AG09309 (cell line): ENCODE measurements around the gene CLMP.
A peak's percentile ranks its signal among the peaks of the same experiment; 100 is the strongest.

ENCODE experiments used
- DNase-seq: peaks from one replicate; pipeline ENCODE4 v3.0.0-alpha.2; 2010; ENCODE audit warnings: low read depth
- H3K4me3 ChIP-seq: 2 replicates; pipeline ENCODE4 v1.5.1; 2011; ENCODE audit warnings: mild to moderate bottlenecking, low read depth, low read length, moderate library complexity; ENCODE audit not compliant: control insufficient read depth
- TF ChIP-seq, protein P1 (sequence below): IDR thresholded peaks from 2 replicates; pipeline ENCODE4 v1.5.1; 2011; ENCODE audit warnings: mild to moderate bottlenecking, low read depth, low read length, inconsistent platforms; ENCODE audit not compliant: insufficient read depth, control insufficient read depth; ENCODE audit errors: missing control alignments

The CLMP gene

DNA sequence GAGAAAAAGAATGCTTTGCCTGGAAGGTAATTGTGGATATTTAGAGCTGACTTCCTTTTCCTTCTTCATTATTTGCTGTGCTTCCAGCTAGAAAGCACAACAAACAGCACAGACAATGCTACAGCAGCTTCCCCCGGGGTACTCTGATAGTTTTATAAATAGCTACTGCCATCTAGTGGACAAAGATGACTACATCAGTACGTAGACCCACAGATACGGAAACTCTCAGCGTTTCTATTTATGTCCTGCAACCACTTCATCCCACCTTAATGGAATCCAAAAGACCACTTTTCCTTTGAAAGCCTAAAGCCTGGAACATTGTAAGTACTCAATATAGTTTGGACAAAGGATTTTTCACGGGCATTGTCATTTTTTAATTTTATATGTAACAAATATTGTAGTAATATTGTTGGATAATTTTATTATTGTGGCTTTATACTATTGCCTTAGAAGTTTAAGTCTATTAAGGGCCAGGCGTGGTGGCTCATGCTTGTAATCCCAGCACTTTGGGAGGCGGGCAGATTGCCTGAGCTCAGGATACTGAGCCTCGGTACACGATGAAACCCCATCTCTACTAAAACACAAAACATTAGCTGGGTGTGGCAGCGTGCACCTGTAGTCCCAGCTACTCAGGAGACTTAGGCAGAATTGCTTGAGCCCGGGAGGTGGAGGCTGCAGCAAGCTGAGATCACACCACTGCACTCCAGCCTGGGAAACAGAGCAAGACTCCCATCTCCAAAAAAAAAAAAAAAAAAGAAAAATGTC, 140.6 kb downstream of the CLMP start:
- peak; percentile 28 for DNase-seq
- no peak overlapping the region for H3K4me3 ChIP-seq
- TF ChIP-seq, protein P1, sequence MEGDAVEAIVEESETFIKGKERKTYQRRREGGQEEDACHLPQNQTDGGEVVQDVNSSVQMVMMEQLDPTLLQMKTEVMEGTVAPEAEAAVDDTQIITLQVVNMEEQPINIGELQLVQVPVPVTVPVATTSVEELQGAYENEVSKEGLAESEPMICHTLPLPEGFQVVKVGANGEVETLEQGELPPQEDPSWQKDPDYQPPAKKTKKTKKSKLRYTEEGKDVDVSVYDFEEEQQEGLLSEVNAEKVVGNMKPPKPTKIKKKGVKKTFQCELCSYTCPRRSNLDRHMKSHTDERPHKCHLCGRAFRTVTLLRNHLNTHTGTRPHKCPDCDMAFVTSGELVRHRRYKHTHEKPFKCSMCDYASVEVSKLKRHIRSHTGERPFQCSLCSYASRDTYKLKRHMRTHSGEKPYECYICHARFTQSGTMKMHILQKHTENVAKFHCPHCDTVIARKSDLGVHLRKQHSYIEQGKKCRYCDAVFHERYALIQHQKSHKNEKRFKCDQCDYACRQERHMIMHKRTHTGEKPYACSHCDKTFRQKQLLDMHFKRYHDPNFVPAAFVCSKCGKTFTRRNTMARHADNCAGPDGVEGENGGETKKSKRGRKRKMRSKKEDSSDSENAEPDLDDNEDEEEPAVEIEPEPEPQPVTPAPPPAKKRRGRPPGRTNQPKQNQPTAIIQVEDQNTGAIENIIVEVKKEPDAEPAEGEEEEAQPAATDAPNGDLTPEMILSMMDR: peak; percentile 62

- TF ChIP-seq, protein P1: no peak
- DNase-seq: no peak
- no peak overlapping the region for H3K4me3 ChIP-seq
Observed at GRCh38 chr11:123052901-123053721, 141.9 kb downstream of the CLMP start.

GRCh38 chr11:123051634-123052033, 143.4 kb downstream of the CLMP start:
- H3K4me3 ChIP-seq: no peak overlapping the region
- TF ChIP-seq, protein P1: no peak
- DNase-seq: no peak

DNA sequence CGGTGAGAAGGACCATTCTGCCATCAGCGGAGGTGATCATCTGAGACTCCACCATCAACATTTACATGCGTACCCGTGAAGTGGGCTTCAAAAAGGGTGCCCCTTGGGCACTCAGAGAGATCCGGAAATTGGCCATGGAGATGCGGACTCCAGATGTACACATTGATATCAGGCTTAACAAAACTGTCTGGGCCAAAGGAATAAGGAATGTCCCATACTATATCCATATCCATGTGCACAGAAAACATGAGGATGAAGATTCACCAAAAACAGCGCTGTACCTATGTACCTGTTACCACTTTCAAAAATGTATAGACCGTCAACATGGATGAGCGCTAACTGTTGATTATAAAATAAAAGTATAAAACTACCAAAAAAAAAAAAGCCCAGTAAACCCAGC, 143.9 kb downstream of the CLMP start:
- DNase-seq: no peak
- no peak overlapping the region for H3K4me3 ChIP-seq
- TF ChIP-seq, protein P1: no peak

GRCh38 chr11:123047947-123048293, 147.1 kb downstream of the CLMP start:
- no peak overlapping the region for H3K4me3 ChIP-seq
- TF ChIP-seq, protein P1: no peak
- no peak for DNase-seq

DNA sequence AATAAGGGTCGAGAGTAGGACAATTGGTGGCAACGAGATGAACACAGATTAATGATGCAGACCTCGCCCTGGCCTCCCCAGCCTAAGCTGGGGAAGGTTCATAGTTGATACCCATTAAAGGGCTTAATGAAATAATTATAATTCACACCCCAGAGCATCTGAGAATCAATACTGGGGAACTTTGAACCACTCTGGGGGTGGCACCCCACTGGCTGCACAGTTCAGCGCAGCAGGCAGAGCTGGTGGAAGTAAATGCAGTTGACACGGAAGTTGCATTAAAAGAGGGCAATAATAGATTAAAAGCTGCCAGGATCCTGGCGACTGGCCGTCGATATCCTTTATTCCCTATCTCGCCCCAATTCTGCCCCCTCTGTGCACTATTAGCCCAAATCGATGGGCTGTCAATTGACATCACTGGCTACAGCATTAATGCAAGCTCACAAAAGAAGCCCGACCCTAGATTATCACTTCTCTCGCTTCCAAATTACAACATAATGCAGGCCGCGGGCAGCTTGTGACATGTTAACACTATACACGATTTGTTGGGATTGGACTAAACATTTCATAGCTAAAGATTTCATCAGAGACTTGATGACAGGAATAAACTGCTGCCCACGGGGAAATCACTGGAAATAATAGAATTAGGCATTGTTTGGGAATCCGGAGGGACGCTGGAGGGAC, 147.6 kb downstream of the CLMP start:
- no peak overlapping the region for H3K4me3 ChIP-seq
- TF ChIP-seq, protein P1: no peak
- no peak for DNase-seq
